Right lung (tissue), 5 donors: ENCODE results near the gene NBEA. TPM values are rescaled to one million over a fixed set of nuclear protein-coding genes. Genes with fewer than 3 reads are reported as not detected.
A peak's percentile ranks its signal among the peaks of the same experiment; 100 is the strongest.
"Not testable (repeated sequence)": the region's sequence is repeated elsewhere in the genome, so short reads cannot be mapped to it uniquely, and the experiment has no call there.

ENCODE experiments used
- DNase-seq, 2 donors: peaks; one replicate each; pipeline ENCODE4 v3.0.0-alpha.2; 2013
- polyA plus RNA-seq, 5 donors: library from polyadenylated mRNA; unstranded; fragments of 120-200 nt; gene quantifications; one replicate each; pipeline versions ENCODE4 v1.2.1 to v1.2.3, GENCODE V29; 2013; ENCODE audit warnings: inconsistent platforms in 1 of 5, low replicate concordance in 1 of 5; ENCODE audit not compliant: insufficient read length in 5 of 5, insufficient read depth in 1 of 5

NBEA gene
- polyA plus RNA-seq, 5 donors: 7.7 to 13.5 (median 12.7) TPM

DNA sequence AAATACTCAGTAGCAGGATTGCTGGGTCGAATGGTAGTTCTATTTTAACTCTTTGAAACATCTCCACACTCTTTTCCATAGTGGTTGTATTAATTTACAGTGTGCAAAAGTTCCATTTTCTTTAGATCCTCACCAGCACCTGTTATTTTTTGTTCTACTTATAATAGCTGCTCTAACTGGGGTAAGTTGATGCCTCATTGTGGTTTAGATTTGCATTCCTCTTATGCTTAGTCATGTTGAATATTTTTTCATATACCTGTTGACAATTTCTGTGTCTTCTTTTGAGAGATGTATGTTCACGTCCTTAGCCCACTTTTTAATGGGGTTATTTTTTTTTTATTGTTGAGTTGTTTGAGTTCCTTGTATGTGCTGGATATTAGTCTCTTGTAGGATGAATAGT lies 144.6 kb downstream of the NBEA start:
- no peak for DNase-seq

DNA sequence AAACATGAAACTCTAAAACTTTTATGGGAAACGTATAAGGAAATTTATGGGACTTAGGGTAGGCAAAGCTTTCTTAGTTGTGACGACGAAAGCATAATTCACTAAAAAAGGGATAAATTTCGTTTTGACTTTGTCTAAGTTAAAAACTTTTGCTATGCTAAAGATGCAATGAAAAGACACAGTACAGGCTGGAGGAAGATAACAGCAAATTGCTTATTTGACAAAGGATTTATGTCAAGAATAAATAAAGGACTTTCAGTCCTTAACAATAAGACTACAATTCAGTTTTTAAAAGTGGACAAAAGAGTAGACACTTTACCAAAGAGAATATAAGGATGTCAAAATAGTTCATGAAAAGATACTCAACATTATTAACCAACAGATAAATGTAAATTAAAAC lies 150.2 kb downstream of the NBEA start:
- DNase-seq: no peak

DNA sequence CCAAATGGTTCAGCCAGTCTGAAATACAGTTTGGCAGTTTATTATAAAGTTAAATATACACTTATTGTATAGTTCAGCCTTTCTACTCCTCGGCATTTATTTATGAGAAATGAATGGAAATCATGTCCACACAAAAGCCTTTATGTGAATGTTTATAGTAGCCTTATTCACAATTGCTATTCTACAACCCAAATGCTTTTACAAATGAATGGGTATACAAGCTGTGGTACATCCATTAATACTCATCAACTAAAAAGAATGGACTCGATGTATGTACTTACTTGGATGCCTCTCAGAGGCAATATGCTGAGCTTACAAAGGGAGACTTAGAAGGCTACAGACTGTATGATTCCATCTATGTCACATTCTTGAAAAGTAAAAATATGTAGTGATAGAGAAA lies 150.7 kb downstream of the NBEA start:
- no peak for DNase-seq

DNA sequence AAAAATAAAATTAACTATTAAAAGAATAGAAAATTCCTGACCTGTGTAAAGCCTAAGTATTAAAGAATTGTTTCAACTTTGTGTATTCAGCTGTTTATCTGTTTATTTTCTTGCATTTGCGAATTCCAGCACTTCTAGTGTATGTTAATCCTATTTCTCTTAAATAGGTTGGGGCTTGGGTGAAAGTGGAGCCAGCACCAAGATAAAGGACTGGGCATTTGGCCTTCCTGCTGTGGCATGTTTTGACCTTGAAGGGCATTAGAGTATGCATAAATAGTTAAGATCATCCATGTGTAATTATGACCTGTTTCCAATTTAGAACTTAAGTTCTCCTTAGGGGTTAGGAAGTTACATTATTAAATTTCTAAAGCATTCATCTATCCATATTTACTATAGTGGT lies 151.3 kb downstream of the NBEA start:
- no peak for DNase-seq

DNA sequence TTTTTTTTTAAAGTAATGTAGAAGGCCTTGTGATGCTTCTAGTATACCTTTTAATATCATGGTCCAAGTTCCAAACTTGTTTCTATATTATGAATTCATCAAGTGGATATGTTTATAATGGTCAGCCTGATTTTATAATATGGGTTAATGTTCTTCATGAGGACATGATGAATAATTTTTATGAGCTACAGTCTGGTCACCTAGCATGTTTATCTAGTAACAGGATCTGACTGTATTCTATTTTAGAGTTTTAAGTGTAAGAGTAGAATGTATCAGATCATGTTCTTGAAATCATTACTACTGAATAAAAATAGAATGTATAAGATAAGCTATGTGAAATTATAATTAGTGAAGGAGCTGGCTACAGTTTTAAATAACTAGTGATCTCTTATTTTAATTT lies 164.7 kb downstream of the NBEA start:
- not testable (repeated sequence) for DNase-seq

DNA sequence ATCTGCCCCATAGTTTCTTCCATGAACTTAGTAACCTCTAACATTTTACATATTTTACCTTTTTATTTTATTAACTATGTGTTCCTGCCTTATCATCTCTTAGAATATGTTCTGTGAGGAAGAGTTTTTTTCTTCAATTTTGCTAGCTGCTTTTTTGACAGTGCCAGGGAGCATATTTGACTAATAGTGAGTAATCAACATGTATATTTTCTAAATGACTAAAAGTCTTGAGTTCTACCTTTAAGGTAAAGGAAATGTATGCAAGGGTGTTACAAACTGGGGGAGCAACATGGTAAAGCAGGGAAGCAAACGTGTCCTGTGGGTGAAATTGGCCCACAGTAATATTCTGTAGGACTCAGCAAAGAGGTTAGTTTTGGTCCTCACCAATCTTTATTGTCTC lies 165.5 kb downstream of the NBEA start:
- no peak for DNase-seq

DNA sequence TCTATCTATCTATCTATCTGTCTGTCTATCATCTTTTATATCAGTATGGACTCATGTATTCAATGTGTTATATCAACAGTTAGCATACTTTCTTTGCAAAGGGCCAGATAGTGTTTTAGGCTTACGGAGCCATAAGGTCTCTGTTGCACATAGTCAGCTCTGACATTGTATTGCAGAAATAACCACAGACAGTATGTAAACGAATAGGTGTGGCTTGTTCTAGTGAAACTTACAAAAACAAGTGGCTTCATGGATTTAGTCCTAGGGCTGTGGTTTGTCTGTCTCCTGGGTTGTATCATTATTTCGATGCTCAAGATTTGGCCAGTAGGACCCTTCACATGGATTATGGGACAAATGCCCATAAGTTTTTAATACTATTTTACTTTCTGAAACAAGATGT lies 171.5 kb downstream of the NBEA start:
- not testable (repeated sequence) for DNase-seq

DNA sequence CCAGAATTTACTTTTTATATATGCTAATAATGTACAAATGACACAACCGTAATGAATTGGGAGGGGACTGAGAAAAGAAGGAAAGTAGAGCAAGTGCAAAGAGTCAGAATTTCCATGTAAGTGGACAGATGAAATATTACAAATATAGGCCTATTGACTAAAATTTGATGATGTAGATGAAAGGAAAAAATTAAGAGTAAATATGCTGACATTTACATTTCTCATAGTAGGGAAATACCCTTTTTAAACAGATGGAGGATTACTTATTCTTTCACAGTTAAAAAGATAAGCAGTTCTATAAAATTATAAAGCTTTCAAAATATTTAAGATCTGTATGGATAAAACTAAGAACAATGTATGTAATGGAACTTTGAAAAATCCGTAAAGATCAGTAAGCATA lies 185.4 kb downstream of the NBEA start:
- no peak for DNase-seq

DNA sequence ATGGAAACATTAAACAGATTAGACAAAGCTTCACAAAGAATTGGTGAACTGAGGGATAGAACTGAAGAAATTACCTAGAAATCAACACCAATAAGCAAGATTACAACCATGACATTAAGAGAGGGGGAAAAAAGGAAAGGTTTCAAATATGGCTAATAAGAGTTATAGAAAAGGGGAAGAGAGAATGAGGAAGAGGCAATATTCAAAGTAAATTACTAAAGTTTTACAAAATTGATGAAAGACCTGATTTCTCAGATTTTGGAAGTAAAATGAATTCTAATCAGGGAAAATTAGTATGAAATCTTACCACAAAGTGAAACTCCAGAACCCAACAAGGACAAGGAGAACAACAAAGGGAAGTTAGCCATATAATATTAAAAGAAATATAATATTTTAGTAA lies 187.4 kb downstream of the NBEA start:
- no peak for DNase-seq

DNA sequence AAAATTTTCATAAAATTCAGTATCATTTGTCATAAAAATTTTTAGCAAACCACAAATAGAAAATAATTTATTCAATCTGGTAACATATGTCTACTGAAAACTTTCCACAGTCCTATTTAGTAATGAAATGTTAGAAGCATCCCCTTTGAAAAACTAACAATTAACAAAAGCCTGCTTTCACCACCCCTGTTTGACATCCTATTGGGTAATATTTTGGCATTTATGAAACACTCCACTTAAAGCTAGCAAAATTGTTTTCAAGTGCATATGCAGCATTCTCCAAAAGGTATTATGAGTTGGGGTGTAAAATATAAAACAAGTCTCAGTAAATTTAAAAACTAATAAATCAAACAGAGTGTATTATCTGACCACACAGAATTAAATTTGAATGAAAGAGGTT lies 189.4 kb downstream of the NBEA start:
- DNase-seq: no peak

DNA sequence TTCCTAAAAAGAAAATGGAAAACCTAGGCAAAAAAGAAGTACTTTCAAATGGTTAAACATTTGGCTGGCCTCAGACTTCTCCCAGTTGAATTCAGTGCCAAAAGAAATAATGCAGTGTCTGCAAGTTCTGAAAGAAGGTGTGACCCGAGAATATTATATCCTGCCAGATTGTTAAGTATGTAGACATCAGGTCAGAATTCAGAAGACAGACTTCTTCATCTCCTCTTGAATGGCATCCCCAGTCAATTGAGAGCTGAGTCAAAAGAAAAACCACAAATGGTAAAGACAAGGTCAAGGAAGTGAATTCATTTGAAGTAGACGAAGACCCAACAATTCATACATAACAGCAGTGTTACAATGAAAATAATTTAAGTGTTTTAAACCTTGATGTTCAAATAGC lies 194.5 kb downstream of the NBEA start:
- DNase-seq: no peak

DNA sequence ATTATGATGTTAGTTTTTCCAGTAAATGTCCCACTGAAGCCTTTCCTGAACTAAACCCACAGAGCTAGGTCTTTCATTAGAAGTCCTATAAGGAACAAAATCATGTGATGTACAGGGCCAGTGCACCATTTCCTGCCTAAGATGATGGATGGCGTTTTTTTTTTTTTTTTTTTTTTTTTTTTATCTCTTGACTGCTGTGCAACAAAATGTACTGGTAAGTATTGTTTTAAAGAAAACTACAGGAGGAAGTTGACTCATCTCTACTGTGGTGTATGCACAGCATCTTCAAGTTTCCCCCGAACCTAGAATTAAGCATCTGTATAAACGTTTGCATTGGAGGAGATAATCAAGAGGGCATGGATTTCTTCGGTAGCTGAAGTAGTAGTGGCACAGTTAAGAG lies 197.5 kb downstream of the NBEA start:
- DNase-seq: no peak

DNA sequence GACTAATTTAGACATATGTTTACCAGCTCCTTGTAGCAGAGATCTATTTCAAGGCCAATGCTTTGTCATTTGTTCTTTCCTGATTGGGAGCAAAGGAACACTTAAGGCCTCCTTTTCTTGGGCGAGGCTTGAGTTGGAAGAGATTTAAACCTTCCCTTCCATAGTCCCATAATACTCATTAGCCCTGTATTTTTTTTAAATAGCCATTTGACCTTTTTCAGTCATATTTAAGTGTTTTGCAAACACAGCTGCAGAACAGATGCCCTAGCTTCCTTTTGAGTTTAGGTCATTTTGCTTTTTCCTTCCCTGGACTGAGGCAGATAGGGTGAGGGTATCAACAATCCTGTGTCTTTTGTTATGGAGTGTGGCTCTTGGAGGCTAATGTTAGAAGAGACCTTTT lies 198.3 kb downstream of the NBEA start:
- DNase-seq: no peak

DNA sequence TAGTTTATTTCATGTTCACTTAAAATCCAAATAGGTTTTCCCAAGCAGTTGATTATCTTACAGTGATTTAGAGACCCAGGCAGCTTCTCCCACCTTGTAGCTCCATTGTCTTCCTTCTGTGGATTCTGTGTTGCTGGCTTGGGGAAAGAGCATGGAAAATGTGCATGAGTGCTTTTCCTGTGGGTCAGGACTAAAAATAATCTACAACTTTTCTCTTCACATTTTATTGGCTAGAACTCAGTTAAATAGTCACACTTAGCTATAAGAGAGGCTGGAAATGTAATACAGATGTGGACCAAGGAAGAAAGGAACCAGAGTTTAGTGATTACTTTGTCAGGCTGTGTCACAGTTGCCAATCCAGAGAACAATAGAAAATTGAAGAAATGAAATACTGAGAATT lies 198.8 kb downstream of the NBEA start:
- DNase-seq: no peak

DNA sequence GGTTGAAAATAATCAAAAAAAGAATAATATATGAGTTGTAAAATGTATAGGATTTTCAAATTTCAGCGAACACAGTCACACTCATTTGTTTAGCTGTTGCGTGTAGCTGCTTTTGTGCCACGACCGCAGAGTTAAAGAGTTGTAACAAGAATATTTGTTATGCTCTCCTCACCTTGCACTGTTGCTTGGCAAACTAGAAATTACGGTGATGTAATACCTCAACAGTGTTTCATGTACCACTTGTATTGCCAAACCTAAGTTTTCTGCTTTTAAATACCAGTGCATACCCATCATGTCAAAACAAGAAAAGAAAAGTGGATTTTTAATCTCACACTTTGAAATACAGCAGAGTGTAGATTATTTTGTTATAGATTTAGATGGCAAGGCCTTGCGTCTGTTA lies 201.1 kb downstream of the NBEA start:
- no peak for DNase-seq

DNA sequence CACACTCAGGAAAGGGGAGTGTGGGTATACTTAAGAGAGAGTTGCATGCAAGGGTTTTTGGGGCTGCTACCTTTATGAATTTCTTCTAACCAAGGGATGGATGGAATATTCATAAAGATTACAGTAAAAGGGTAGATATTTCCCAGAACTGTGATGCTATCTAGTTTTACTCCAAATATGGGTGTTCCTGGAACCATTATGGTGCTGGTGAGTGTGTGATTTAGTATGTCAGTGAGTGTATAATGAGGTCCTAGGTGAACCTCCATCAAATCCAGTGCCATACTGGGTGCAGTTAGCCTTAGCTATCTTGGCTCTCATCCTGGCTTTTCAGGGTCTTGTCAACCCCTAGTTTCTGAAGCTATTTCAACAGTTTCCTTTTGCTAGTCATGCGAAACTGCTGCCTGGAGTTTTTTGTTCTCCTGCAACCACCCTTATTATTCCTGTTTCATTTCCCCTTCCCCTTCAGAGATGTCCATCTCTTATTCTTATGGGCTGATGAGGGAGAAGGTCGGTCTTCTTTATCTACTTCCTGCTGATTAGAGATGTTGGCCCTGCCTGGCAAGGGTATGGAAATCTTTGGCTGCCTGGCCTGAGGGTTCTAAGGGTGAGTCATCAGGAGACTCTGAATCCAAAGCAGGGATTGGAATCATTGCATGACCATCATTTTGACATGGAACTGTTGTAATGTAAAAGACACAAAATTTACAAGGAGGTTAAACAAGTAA lies 202.3 kb downstream of the NBEA start:
- no peak for DNase-seq

DNA sequence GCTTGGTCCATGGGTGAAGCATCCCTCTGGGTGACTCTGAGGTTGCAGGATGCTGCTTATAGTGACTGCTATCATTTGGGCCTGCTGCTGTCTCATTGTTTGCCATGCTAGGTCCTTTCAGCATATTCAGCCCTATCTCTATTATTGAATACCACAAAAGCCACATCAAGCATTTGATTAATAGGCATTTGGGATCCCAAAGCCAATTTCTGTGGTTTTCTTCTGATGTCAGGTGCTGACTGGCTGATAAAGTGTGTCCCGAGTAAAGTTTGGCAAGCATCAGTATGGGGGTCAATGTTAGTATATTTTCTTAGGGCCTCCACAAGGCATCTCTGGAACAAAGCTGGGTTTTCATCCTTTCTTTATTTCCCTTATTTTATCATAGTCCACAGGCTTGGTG lies 204.6 kb downstream of the NBEA start:
- no peak for DNase-seq

DNA sequence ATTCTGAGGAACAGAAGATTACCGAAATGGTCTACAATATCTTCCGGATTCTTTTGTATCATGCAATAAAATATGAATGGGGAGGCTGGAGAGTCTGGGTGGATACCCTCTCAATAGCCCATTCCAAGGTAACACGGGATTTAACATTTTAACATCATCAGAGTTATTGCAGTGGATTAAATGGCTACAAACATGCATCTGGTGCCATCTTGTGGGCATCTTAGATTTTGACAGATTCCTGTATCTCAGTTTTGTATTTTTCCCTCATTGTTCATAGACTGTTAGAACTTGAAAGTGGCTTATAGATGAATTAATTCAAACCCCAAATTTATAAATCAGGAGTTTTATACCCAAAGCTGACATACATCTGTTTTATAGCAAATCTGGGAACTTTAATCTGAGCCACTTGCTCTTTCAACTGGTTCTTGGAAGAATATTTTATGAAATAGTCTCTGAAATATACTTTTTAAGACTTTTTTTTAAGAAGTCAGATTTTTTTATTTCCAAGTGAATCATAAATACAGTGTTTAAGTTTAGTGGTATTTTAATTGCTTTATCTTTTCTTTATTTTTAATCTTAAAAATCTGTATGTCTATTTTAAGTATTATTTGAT lies 215.2 kb downstream of the NBEA start:
- peak; percentile 26 to 53 for DNase-seq

DNA sequence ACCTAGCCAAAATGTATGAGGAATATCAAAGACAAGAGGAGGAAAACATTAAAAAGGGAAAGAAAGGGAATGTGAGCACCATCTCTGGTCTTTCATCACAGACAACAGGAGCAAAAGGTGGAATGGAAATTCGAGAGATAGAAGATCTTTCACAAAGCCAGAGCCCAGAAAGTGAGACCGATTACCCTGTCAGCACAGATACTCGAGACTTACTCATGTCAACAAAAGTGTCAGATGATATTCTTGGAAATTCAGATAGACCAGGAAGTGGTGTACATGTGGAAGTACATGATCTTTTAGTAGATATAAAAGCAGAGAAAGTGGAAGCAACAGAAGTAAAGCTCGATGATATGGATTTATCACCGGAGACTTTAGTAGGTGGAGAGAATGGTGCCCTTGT lies 217.0 kb downstream of the NBEA start:
- no peak for DNase-seq

DNA sequence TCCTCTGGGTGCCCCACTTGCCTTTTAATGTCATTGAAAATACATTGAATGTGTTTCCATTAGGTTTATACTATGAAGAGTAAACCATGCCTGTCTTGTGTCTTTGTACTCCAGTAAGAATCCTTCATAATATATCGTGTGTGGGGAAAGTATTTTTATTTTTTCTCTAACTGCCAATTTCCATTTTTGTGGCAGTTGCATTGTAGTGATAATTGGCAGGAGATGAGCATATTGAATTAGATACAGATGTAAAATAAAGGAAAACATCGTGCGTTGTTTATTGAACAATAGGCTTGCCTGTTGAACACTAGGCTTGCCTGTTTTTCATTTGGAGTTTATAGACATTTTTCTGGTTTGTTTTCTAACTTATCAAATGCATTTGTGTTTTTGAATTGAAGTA lies 218.8 kb downstream of the NBEA start:
- DNase-seq: no peak

DNA sequence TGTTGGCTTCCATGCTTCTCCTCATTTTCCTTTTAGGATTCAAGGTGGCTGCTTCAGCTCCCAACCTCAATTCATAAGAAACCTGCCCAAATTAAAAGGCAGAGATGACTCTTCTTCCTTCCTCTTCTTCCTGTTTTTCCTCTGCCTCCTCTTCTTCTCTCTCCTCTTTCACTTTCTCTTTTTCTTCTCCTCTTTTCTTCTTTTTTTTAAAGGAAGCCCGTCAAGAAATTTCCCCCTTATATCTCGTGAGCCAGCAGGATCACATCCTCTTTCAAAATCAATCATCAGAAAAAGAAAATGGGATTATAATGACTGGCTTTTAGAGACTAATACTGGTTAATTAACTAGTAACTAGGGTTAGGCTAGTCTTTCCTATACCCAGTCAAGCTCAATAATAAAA lies 220.3 kb downstream of the NBEA start:
- no peak for DNase-seq

DNA sequence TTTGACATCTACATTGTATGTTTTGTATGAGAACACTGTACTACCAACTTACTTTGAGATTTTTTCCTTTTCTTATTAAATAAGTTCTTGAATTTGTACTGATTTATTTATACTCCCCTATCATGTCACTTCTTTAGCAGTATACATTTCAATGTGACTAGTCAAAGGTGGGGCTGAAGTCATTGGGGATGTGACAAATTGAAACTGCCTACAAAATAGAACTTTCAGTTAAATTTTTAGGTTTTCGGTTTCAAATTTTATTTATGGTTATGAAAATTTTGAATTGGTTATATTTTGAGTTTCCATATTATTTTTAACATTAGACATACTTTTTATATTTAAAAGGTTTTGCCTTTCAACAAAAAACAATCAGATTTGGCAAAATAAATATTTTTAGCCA lies 221.6 kb downstream of the NBEA start:
- DNase-seq: no peak

DNA sequence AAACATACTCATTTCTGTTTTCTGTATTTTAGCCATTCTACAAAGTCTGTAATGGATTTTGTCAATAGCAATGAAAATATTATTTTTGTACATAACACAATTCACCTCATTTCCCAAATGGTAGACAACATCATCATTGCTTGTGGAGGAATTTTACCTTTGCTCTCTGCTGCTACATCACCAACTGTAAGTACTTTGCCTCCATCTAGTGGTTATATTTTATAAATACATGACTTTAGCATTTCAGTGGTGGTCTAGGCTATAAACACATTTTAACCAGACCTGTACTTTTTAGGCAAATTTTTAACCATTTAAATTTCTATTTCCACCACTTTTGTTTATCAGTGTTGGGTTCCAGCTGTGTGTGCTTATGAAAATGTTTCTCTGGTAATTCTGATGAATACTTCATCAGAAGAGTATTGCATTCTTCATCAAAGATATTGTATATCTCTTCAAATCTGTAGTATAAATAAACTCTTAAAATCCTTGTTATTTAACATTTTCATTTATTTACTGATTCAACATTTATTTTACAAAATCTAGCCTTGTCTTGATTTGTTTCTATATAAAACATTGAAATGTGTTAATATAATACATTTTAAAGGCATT lies 222.4 kb downstream of the NBEA start:
- peak in 1 of 2 donors; percentile 26 for DNase-seq

DNA sequence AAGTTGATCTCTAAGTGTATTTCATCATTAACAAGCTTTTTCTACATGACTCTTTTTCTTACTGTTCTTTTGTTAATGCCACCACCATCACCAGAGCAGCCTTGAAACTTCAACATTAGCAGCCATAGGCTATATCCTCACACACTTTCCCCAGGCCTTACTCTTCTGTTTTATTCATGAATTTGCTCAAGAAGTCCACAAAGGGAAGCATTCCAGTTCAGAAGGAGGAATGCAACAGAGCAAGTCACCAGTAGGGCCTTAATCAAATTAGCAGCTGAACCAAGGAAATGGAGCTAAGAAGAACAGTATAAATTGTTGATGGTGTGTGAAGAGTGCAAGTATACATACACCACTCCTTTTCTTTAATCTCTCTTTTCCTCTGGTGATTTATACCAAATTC lies 223.1 kb downstream of the NBEA start:
- DNase-seq: no peak
